CD8-positive, alpha-beta memory T cell (primary cell): Measurements from ENCODE around the gene HASPIN. TPM values are rescaled to one million over a fixed set of nuclear protein-coding genes. Genes with fewer than 3 reads are reported as not detected.
A peak's percentile ranks its signal among the peaks of the same experiment; 100 is the strongest.

Experiments used
- CTCF ChIA-PET: fragments of 350-600 bp; sonication (Branson Sonifier 250); formaldehyde crosslinking; loops from one replicate; lab custom pipeline; 2021; ENCODE audit warnings: antibody characterized with exemption; lab: Charles Lee
- POLR2A ChIA-PET: fragments of 350-600 bp; sonication (Branson Sonifier 250); formaldehyde crosslinking; loops from one replicate; lab custom pipeline; 2021; ENCODE audit warnings: antibody characterized with exemption; lab: Charles Lee
- DNase-seq, 5 donors: peaks; one replicate each; pipeline versions ENCODE4 v3.0.0 to v3.0.0-alpha.2; 2020 to 2022; ENCODE audit warnings: mixed read lengths in 1 of 5
- H3K27ac ChIP-seq: one replicate; pipeline ENCODE4 v1.7.0; 2013; ENCODE audit warnings: low read depth, mild to moderate bottlenecking, low read length, moderate library complexity
- H3K27me3 ChIP-seq: 2 replicates; pipeline ENCODE4 v1.7.0; 2013; ENCODE audit warnings: low read length, mild to moderate bottlenecking; ENCODE audit not compliant: insufficient read depth, poor library complexity, severe bottlenecking
- H3K36me3 ChIP-seq: 2 replicates; pipeline ENCODE4 v1.7.0; 2013; ENCODE audit warnings: mild to moderate bottlenecking, low read length, moderate library complexity; ENCODE audit not compliant: insufficient read depth
- H3K4me1 ChIP-seq: 2 replicates; pipeline ENCODE4 v1.7.0; 2013; ENCODE audit warnings: mild to moderate bottlenecking, low read length, moderate library complexity; ENCODE audit not compliant: insufficient read depth
- H3K4me3 ChIP-seq: 2 replicates; pipeline ENCODE4 v1.7.0; 2013; ENCODE audit warnings: mild to moderate bottlenecking, low read length
- H3K9me3 ChIP-seq: 2 replicates; pipeline ENCODE4 v1.7.0; 2013; ENCODE audit warnings: mild to moderate bottlenecking, low read length
- H3K27ac Mint-ChIP-seq, 8 donors: one replicate each; pipeline ENCODE4 v1.8.0; 2020 to 2021; ENCODE audit warnings: mixed read lengths in 8 of 8, mild to moderate bottlenecking in 6 of 8, inconsistent platforms in 3 of 8, moderate library complexity in 3 of 8
- H3K27me3 Mint-ChIP-seq, 2 donors: one replicate each; pipeline ENCODE4 v1.8.0; 2020 to 2021; ENCODE audit warnings: mixed read lengths in 2 of 2, mild to moderate bottlenecking in 1 of 2, moderate library complexity in 1 of 2
- H3K36me3 Mint-ChIP-seq, 3 donors: one replicate each; pipeline ENCODE4 v1.8.0; 2020 to 2021; ENCODE audit warnings: mixed read lengths in 3 of 3, inconsistent platforms in 1 of 3, mild to moderate bottlenecking in 1 of 3
- H3K4me1 Mint-ChIP-seq, 3 donors: one replicate each; pipeline ENCODE4 v1.8.0; 2020 to 2021; ENCODE audit warnings: mixed read lengths in 3 of 3, inconsistent platforms in 1 of 3, mild to moderate bottlenecking in 1 of 3
- H3K4me3 Mint-ChIP-seq, 7 donors: one replicate each; pipeline ENCODE4 v1.8.0; 2020 to 2021; ENCODE audit warnings: mixed read lengths in 7 of 7, mild to moderate bottlenecking in 6 of 7, moderate library complexity in 4 of 7, inconsistent platforms in 2 of 7
- H3K9me3 Mint-ChIP-seq, 5 donors: one replicate each; pipeline ENCODE4 v1.8.0; 2020 to 2022; ENCODE audit warnings: mixed read lengths in 5 of 5, mild to moderate bottlenecking in 3 of 5, moderate library complexity in 2 of 5, inconsistent platforms in 1 of 5
- polyA plus RNA-seq: library from polyadenylated mRNA; unstranded; fragments of 300-500 nt; fragmentation: Illumina TruSeq; gene quantifications from one replicate; pipeline ENCODE4 v1.2.3, GENCODE V29; 2021
- total RNA-seq, 2 experiments: library from RNA; stranded (reverse); gene quantifications; one replicate each; pipeline ENCODE4 v1.2.3, GENCODE V29; 2021

HASPIN gene
- total RNA-seq (10 to 100 TPM; 16.0 to 16.6 TPM), polyA plus RNA-seq (0.09 TPM)

GRCh38 chr17:3723556-3724377 is at the start of gene HASPIN:
Gene HASPIN (plus strand): TSS chr17:3723903. CDS start chr17:3723936, 33 bp downstream.
- Histone ChIP-seq H3K27ac (peak within 1 kb of the TSS; percentile 29), H3K4me3 (peak within 1 kb of the TSS; percentile 68), H3K4me1 (peaks cover 18% of the 10 kb centered on the region), H3K36me3 (no peaks in the 10 kb centered on the region), H3K9me3 (no peaks in the 10 kb centered on the region), H3K27me3 (no peaks in the 10 kb centered on the region)
- H3K27ac Mint-ChIP-seq, result peak within 1 kb of the TSS; percentile 48 to 96 (median 92)
- POLR2A ChIA-PET, result interaction anchor here (1.4 to 2.6 kb wide), 2 partner anchors 13 to 54 kb away, joined by 3 to 12 read pairs; no protein-coding TSS in a partner anchor
- CTCF ChIA-PET, result interaction anchor here (0.6 to 4.0 kb wide), 10 partner anchors 10 to 122 kb away, joined by 3 to 20 read pairs (median 5); partner anchors contain the start of gene NCBP3
- peak within 1 kb of the TSS; percentile 92 to 98 (median 94) for H3K4me3 Mint-ChIP-seq
- peaks cover 0 to 53% (median 2%) of the 10 kb centered on the region in 3 donors for H3K36me3 Mint-ChIP-seq
- no peaks in the 10 kb centered on the region for H3K27me3 Mint-ChIP-seq
- peaks cover 24 to 48% (median 39%) of the 10 kb centered on the region in 3 donors for H3K4me1 Mint-ChIP-seq
- no peaks in the 10 kb centered on the region for H3K9me3 Mint-ChIP-seq
- peak; percentile 88 to 94 (median 90) for DNase-seq

DNA sequence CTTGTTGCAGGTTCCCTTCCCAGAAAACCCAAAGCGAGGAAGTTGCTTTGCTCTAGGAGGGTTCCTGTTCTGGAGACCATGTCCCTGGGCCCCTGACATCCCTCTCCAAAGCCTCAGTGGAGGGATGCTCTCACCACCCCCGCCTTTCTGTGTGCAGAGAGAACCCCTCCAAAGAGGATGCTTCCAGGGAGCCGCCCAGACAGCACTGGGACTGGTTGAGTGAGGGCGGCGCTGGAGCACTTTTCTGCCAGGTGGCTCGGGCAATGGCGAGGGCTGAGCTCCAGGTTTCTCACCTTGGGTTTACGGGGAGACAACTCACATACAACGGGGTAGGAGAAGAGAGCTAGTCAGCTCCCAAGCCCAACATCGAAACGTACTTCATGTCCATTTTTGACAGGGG is 47.8 kb upstream of the HASPIN start:
- no peaks in the 10 kb centered on the region for H3K36me3 ChIP-seq
- H3K4me3 Mint-ChIP-seq, result no peak overlapping the region
- peaks cover 4 to 5% (median 4%) of the 10 kb centered on the region in 3 donors for H3K4me1 Mint-ChIP-seq
- H3K27ac Mint-ChIP-seq, result peak overlapping the region in 2 of 8 donors; percentile 17 to 45
- no peak overlapping the region for H3K4me3 ChIP-seq
- ChIA-PET CTCF (no interaction called here), POLR2A (no interaction called here)
- H3K27me3 ChIP-seq, result no peaks in the 10 kb centered on the region
- no peaks in the 10 kb centered on the region for H3K9me3 ChIP-seq
- H3K4me1 ChIP-seq, result no peaks in the 10 kb centered on the region
- no peak overlapping the region for H3K27ac ChIP-seq
- no peaks in the 10 kb centered on the region for H3K27me3 Mint-ChIP-seq
- DNase-seq, result no peak
- H3K9me3 Mint-ChIP-seq, result no peaks in the 10 kb centered on the region
- H3K36me3 Mint-ChIP-seq, result peaks cover 0 to 35% (median 4%) of the 10 kb centered on the region in 3 donors

- Mint-ChIP-seq H3K36me3 (peaks cover 0 to 26% (median 4%) of the 10 kb centered on the region in 3 donors), H3K27me3 (no peaks in the 10 kb centered on the region), H3K4me3 (no peak overlapping the region), H3K9me3 (no peaks in the 10 kb centered on the region), H3K27ac (no peak overlapping the region), H3K4me1 (peaks cover 5 to 13% (median 12%) of the 10 kb centered on the region in 3 donors)
- ChIA-PET POLR2A (no interaction called here), CTCF (interaction anchor here (1.6 kb wide), 1 partner anchor 18 kb away, joined by 3 read pairs; the partner anchor contains the start of gene P2RX5)
- H3K36me3 ChIP-seq, result no peaks in the 10 kb centered on the region
- peaks cover 5% of the 10 kb centered on the region for H3K4me1 ChIP-seq
- no peak overlapping the region for H3K4me3 ChIP-seq
- no peaks in the 10 kb centered on the region for H3K27me3 ChIP-seq
- DNase-seq, result no peak
- no peaks in the 10 kb centered on the region for H3K9me3 ChIP-seq
- H3K27ac ChIP-seq, result no peak overlapping the region
These were observed 45.4 kb upstream of the HASPIN start for GRCh38 chr17:3678095-3678820.

- Mint-ChIP-seq H3K27ac (no peak overlapping the region), H3K36me3 (peaks cover 0 to 26% (median 4%) of the 10 kb centered on the region in 3 donors), H3K9me3 (no peaks in the 10 kb centered on the region), H3K27me3 (no peaks in the 10 kb centered on the region), H3K4me1 (peaks cover 7 to 14% (median 13%) of the 10 kb centered on the region in 3 donors), H3K4me3 (no peak overlapping the region)
- no peak overlapping the region for H3K4me3 ChIP-seq
- POLR2A ChIA-PET, result no interaction called here
- H3K4me1 ChIP-seq, result peaks cover 6% of the 10 kb centered on the region
- H3K36me3 ChIP-seq, result no peaks in the 10 kb centered on the region
- no peaks in the 10 kb centered on the region for H3K9me3 ChIP-seq
- H3K27me3 ChIP-seq, result no peaks in the 10 kb centered on the region
- no peak for DNase-seq
- no peak overlapping the region for H3K27ac ChIP-seq
- CTCF ChIA-PET, result interaction anchor here (1.0 to 1.6 kb wide), 2 partner anchors 17 to 44 kb away, joined by 3 read pairs; partner anchors contain the start of genes HASPIN and P2RX5
These were observed 44.7 kb upstream of the HASPIN start for GRCh38 chr17:3678821-3679530.

- H3K9me3 Mint-ChIP-seq, result no peaks in the 10 kb centered on the region
- Histone ChIP-seq H3K27me3 (no peaks in the 10 kb centered on the region), H3K36me3 (no peaks in the 10 kb centered on the region), H3K4me3 (no peak overlapping the region), H3K27ac (no peak overlapping the region), H3K4me1 (peaks cover 6% of the 10 kb centered on the region), H3K9me3 (no peaks in the 10 kb centered on the region)
- no peak overlapping the region for H3K4me3 Mint-ChIP-seq
- no peaks in the 10 kb centered on the region for H3K27me3 Mint-ChIP-seq
- H3K4me1 Mint-ChIP-seq, result peaks cover 7 to 14% (median 12%) of the 10 kb centered on the region in 3 donors
- ChIA-PET CTCF (interaction anchor here (1.0 kb wide), 1 partner anchor 44 kb away, joined by 3 read pairs; the partner anchor contains the start of gene HASPIN), POLR2A (no interaction called here)
- peaks cover 0 to 26% (median 4%) of the 10 kb centered on the region in 3 donors for H3K36me3 Mint-ChIP-seq
- DNase-seq, result no peak
- peak overlapping the region in 3 of 8 donors; percentile 26 to 58 (median 29) for H3K27ac Mint-ChIP-seq
These were observed 44.1 kb upstream of the HASPIN start for GRCh38 chr17:3679531-3680126.

DNA sequence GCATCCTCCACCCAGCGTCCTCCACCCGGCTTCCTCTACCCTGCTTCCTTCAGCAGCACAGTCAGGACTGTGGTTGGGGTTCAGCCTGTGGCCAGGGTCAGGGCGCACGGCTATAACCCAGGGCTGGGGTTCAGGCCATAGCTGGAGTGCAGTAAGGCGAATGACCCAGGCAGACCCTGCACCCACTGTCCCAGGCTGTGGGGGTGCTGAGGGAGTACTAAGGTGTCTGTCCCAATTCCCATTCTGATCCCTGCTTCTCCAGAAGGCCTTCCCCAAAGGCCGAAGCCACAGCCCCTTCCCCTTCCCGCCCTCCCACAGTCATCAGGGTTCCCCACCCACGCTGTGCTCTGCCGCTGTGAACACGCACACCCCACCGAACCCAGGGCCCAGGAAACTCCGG is 42.6 kb upstream of the HASPIN start:
- H3K9me3 ChIP-seq, result no peaks in the 10 kb centered on the region
- peaks cover 7 to 14% (median 10%) of the 10 kb centered on the region in 3 donors for H3K4me1 Mint-ChIP-seq
- H3K4me3 ChIP-seq, result no peak overlapping the region
- peaks cover 6% of the 10 kb centered on the region for H3K4me1 ChIP-seq
- DNase-seq, result no peak
- no peaks in the 10 kb centered on the region for H3K9me3 Mint-ChIP-seq
- H3K27ac Mint-ChIP-seq, result no peak overlapping the region
- H3K27me3 ChIP-seq, result no peaks in the 10 kb centered on the region
- no peak overlapping the region for H3K27ac ChIP-seq
- H3K36me3 Mint-ChIP-seq, result peaks cover 0 to 24% (median 4%) of the 10 kb centered on the region in 3 donors
- ChIA-PET POLR2A (no interaction called here), CTCF (no interaction called here)
- no peaks in the 10 kb centered on the region for H3K27me3 Mint-ChIP-seq
- no peaks in the 10 kb centered on the region for H3K36me3 ChIP-seq
- no peak overlapping the region for H3K4me3 Mint-ChIP-seq

DNA sequence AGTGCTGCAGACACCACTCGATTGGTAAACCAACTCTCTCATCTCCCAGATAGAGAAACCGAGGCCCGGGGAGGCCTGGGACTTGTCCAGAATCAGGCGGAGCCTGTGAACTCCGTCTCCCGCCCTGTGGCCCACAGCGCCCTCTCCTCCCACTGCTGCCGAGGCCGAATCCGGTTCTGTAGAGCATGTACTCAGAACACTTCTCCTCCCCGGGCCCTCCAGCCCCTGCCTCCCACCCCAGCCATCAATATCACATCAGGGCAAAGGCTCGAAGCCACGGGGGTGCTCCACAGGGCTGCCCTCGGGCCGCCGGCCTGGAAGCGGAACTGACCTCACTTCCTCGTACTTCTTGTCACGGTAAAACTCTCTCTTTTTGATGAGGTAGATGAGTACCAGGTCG is 42.1 kb upstream of the HASPIN start:
- CTCF ChIA-PET, result no interaction called here
- H3K4me3 ChIP-seq, result no peak overlapping the region
- H3K27me3 ChIP-seq, result no peaks in the 10 kb centered on the region
- H3K27ac ChIP-seq, result no peak overlapping the region
- no peak for DNase-seq
- no peaks in the 10 kb centered on the region for H3K36me3 ChIP-seq
- no peaks in the 10 kb centered on the region for H3K9me3 ChIP-seq
- peaks cover 6% of the 10 kb centered on the region for H3K4me1 ChIP-seq
- Mint-ChIP-seq H3K4me3 (no peak overlapping the region), H3K36me3 (peaks cover 0 to 20% (median 4%) of the 10 kb centered on the region in 3 donors), H3K4me1 (peaks cover 7 to 14% (median 10%) of the 10 kb centered on the region in 3 donors), H3K9me3 (no peaks in the 10 kb centered on the region), H3K27me3 (no peaks in the 10 kb centered on the region), H3K27ac (peak overlapping the region in 1 of 8 donors; percentile 42)
- POLR2A ChIA-PET, result no interaction called here
